Measurements from ENCODE around the gene SLC5A3. TPM values are rescaled to one million over a fixed set of nuclear protein-coding genes. Genes with fewer than 3 reads are reported as not detected.

SLC5A3 gene
- total and polyA plus RNA-seq, 2 donors (not counting 1 experiment from before 2014, with no cell fraction given) = 1.2 to 16.7 TPM

DNA sequence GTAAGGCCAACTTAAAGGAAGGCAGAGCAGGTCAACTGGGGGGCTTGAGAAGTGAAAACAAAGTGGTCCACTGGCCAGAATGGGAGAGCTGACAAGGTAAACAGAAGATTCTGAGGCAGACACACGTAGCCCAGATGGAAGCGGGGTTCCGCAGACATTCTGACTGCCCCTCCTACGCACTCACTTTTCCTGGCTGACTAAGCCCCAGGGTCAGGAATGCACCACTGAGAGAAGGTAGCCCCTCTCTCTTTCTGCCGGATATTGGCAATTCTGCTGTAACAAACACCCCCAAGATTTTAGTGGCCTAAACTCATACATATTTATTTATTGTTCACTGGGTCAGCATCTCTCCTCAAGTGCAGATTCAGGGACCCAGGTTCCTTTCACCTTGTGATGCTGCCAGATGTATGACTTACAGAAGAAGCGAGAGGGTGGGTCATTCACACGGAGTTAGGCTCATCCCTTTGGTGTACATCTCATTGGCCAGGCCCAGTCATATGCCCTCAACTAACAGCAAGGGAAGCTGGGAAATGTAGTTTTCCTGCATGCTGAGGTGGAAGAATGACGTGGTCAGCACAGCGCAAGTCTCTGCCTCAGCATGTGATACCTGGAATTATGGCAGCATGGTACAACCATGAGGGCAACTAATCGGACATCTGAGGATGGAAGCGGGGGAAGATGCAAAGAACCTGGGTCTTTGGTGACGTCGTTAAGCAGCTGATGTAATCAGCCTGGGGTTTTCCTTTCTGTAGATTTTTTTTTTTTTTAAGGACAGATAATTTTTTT lies 43.4 kb upstream of the SLC5A3 start:
- peak overlapping the region; percentile 81 for H3K4me3 Mint-ChIP-seq
- H3K4me1 Mint-ChIP-seq = peaks cover 16% of the 10 kb centered on the region
- H2AFZ ChIP-seq (ENCODE audit: insufficient read depth, low read depth, low read length, poor library complexity, severe bottlenecking) = no peak overlapping the region
- WGBS (ENCODE audit: insufficient coverage) = 76% methylated on average over 8 of the region's 13 CpGs
- TF ChIP-seq EZH2 (IDR thresholded peaks at IDR 0.05; ENCODE audit: borderline replicate concordance, insufficient read depth, low read depth, low read length, poor library complexity, severe bottlenecking) = no peak
- TF ChIP-seq, protein P1, sequence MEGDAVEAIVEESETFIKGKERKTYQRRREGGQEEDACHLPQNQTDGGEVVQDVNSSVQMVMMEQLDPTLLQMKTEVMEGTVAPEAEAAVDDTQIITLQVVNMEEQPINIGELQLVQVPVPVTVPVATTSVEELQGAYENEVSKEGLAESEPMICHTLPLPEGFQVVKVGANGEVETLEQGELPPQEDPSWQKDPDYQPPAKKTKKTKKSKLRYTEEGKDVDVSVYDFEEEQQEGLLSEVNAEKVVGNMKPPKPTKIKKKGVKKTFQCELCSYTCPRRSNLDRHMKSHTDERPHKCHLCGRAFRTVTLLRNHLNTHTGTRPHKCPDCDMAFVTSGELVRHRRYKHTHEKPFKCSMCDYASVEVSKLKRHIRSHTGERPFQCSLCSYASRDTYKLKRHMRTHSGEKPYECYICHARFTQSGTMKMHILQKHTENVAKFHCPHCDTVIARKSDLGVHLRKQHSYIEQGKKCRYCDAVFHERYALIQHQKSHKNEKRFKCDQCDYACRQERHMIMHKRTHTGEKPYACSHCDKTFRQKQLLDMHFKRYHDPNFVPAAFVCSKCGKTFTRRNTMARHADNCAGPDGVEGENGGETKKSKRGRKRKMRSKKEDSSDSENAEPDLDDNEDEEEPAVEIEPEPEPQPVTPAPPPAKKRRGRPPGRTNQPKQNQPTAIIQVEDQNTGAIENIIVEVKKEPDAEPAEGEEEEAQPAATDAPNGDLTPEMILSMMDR (IDR thresholded peaks at IDR 0.05) = no peak
- ChIA-PET CTCF (interaction anchor here (1.6 to 1.7 kb wide), 2 partner anchors 80 to 318 kb away, joined by 3 to 4 read pairs; no protein-coding TSS in a partner anchor), POLR2A (no interaction called here)
- ATAC-seq (ENCODE audit: low read depth) (peak; percentile 96), DNase-seq (peak; percentile 70)
- H3K4me3 ChIP-seq (ENCODE audit: control extremely low read depth in 1 of 5, extremely low read depth in 1 of 5, insufficient read depth in 1 of 5, low read depth in 2 of 5, low read length in 4 of 5) = no peak overlapping the region
- intact Hi-C loops (cut with micrococcal nuclease) = no loop called here
- H3K79me2 ChIP-seq (ENCODE audit: control insufficient read depth, insufficient read depth, low read length) = no peaks in the 10 kb centered on the region
- H4K20me1 ChIP-seq (ENCODE audit: control insufficient read depth, insufficient read depth, low read length, poor library complexity, severe bottlenecking) = no peaks in the 10 kb centered on the region
- H3K27me3 ChIP-seq (replicated peaks in 1 of 4; ENCODE audit: control extremely low read depth in 1 of 4, control insufficient read depth in 3 of 4, insufficient read depth in 4 of 4, low read length in 3 of 4) = no peaks in the 10 kb centered on the region
- H3K27ac Mint-ChIP-seq = peak overlapping the region; percentile 82
- no peaks in the 10 kb centered on the region for H3K27me3 Mint-ChIP-seq
- no peak overlapping the region for H3K9ac ChIP-seq (ENCODE audit: low read length)
- peak overlapping the region; percentile 48 for H3K4me2 ChIP-seq (replicated peaks; ENCODE audit: low read depth, low read length, poor library complexity, severe bottlenecking)
- peaks cover 0 to 2% of the 10 kb centered on the region in 2 donors for H3K4me1 ChIP-seq (ENCODE audit: control insufficient read depth in 2 of 2, insufficient read depth in 2 of 2, low read length in 2 of 2)
- peaks cover 0 to 7% (median 0%) of the 10 kb centered on the region in 3 donors for H3K9me3 ChIP-seq (ENCODE audit: control extremely low read depth in 1 of 3, control insufficient read depth in 2 of 3, insufficient read depth in 1 of 3, low read length in 2 of 3)
- H3K27ac ChIP-seq (ENCODE audit: low read length in 2 of 2) = no peak overlapping the region
- no peaks in the 10 kb centered on the region for H3K36me3 ChIP-seq (replicated peaks in 1 of 2; ENCODE audit: control extremely low read depth in 1 of 2, control insufficient read depth in 1 of 2, extremely low read depth in 1 of 2, insufficient read depth in 2 of 2, low read length in 1 of 2)
- peaks cover 2% of the 10 kb centered on the region for H3K9me3 Mint-ChIP-seq (ENCODE audit: insufficient read depth)

DNA sequence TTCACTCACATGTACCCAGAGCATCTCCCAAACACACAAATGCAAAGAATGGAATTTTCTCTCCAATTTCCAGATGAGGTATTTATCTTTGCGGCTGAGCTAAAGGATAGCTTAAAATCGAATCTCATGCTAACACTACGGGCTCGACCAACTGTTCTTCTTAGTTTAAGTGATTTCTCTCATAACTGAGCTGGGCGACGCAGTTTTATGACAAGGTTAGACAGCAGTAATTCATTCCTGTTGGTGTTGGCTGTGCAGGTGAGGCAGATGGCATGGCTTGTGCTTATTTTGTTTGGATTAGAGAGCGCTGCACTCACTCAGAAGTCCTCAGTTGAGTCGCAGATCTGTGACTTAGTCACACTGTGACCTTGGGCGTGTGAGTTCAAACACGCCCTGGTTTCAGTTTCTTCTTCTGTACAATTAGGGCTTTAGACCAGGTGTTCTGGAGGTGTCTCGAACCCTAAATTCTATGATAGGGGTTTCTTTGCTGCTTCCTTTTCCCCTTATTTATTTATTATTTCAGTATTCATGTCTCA lies 41.5 kb upstream of the SLC5A3 start:
- POLR2A ChIA-PET = no interaction called here
- Histone ChIP-seq H3K36me3 (replicated peaks in 1 of 2; ENCODE audit: control extremely low read depth in 1 of 2, control insufficient read depth in 1 of 2, extremely low read depth in 1 of 2, insufficient read depth in 2 of 2, low read length in 1 of 2) (no peaks in the 10 kb centered on the region), H3K9me3 (ENCODE audit: control extremely low read depth in 1 of 3, control insufficient read depth in 2 of 3, insufficient read depth in 1 of 3, low read length in 2 of 3) (peaks cover 0 to 6% (median 0%) of the 10 kb centered on the region in 3 donors), H2AFZ (ENCODE audit: insufficient read depth, low read depth, low read length, poor library complexity, severe bottlenecking) (no peak overlapping the region), H3K27ac (ENCODE audit: low read length in 2 of 2) (no peak overlapping the region), H3K9ac (ENCODE audit: low read length) (no peak overlapping the region), H3K4me2 (replicated peaks; ENCODE audit: low read depth, low read length, poor library complexity, severe bottlenecking) (no peak overlapping the region), H3K79me2 (ENCODE audit: control insufficient read depth, insufficient read depth, low read length) (no peaks in the 10 kb centered on the region), H3K27me3 (replicated peaks in 1 of 4; ENCODE audit: control extremely low read depth in 1 of 4, control insufficient read depth in 3 of 4, insufficient read depth in 4 of 4, low read length in 3 of 4) (no peaks in the 10 kb centered on the region), H4K20me1 (ENCODE audit: control insufficient read depth, insufficient read depth, low read length, poor library complexity, severe bottlenecking) (no peaks in the 10 kb centered on the region), H3K4me1 (ENCODE audit: control insufficient read depth in 2 of 2, insufficient read depth in 2 of 2, low read length in 2 of 2) (peaks cover 0 to 2% of the 10 kb centered on the region in 2 donors), H3K4me3 (ENCODE audit: control extremely low read depth in 1 of 5, extremely low read depth in 1 of 5, insufficient read depth in 1 of 5, low read depth in 2 of 5, low read length in 4 of 5) (no peak overlapping the region)
- TF ChIP-seq EZH2 (IDR thresholded peaks at IDR 0.05; ENCODE audit: borderline replicate concordance, insufficient read depth, low read depth, low read length, poor library complexity, severe bottlenecking) = no peak
- TF ChIP-seq, protein P1 (IDR thresholded peaks at IDR 0.05) = no peak
- DNase-seq (no peak), ATAC-seq (ENCODE audit: low read depth) (no peak)
- intact Hi-C loops (cut with micrococcal nuclease) = no loop called here
- Mint-ChIP-seq H3K4me3 (no peak overlapping the region), H3K4me1 (peaks cover 16% of the 10 kb centered on the region), H3K9me3 (ENCODE audit: insufficient read depth) (peaks cover 2% of the 10 kb centered on the region), H3K27ac (peak overlapping the region; percentile 26), H3K27me3 (peaks cover 2% of the 10 kb centered on the region)
- 86% methylated on average over 4 of the region's 11 CpGs for WGBS (ENCODE audit: insufficient coverage)
- CTCF ChIA-PET = no interaction called here

Data from B cell (primary cell).